GM12874 (cell line): ENCODE results near the gene SLC44A1.

Source experiments
- CTCF ChIP-seq: IDR thresholded peaks from 2 replicates; pipeline ENCODE4 v1.5.1; 2011; ENCODE audit warnings: low read depth, mild to moderate bottlenecking, control low read depth, low read length, moderate library complexity; ENCODE audit not compliant: insufficient read depth

The SLC44A1 gene

GRCh38 chr9:105316703-105317102 is 72.3 kb downstream of the SLC44A1 start:
- no peak for TF ChIP-seq CTCF

GRCh38 chr9:105318729-105319191 is 74.3 kb downstream of the SLC44A1 start:
- TF ChIP-seq CTCF = no peak

- no peak for TF ChIP-seq CTCF
Measured at GRCh38 chr9:105319202-105319813, 74.9 kb downstream of the SLC44A1 start.

GRCh38 chr9:105320568-105320967 is 76.1 kb downstream of the SLC44A1 start:
- TF ChIP-seq CTCF = no peak

GRCh38 chr9:105328296-105328695 is 83.8 kb downstream of the SLC44A1 start:
- TF ChIP-seq CTCF = no peak

- TF ChIP-seq CTCF = no peak
Measured at GRCh38 chr9:105328872-105329718, 84.6 kb downstream of the SLC44A1 start.

- TF ChIP-seq CTCF = no peak
Measured at GRCh38 chr9:105329719-105330062, 85.2 kb downstream of the SLC44A1 start.
